RWPE2 (cell line): ENCODE measurements around the gene PSMB7.

Source experiments
- ATAC-seq: fragments of 200-7000 bp; cut with Tn5 transposase; 3 replicates; pipeline ENCODE4 v1.9.1; 2021; ENCODE audit warnings: low read depth
- DNase-seq: peaks from one replicate; pipeline ENCODE4 v3.0.0-alpha.2; 2020; ENCODE audit warnings: low spot score
- H3K27ac ChIP-seq: fragments of 450-650 bp; 2 replicates; pipeline ENCODE4 v1.5.1; 2017; ENCODE audit warnings: mild to moderate bottlenecking; ENCODE audit not compliant: poor library complexity, severe bottlenecking
- H3K27me3 ChIP-seq: fragments of 250-450 bp; sonication (Bioruptor Pico); 2 replicates; pipeline ENCODE4 v1.5.1; 2021; ENCODE audit warnings: mild to moderate bottlenecking, moderate library complexity; ENCODE audit not compliant: insufficient read depth, poor library complexity, severe bottlenecking
- H3K36me3 ChIP-seq: fragments of 250-450 bp; sonication (Bioruptor Pico); 2 replicates; pipeline ENCODE4 v1.5.1; 2020; ENCODE audit warnings: low read depth, mild to moderate bottlenecking, moderate library complexity
- H3K4me1 ChIP-seq: fragments of 250-450 bp; sonication (Bioruptor Pico); 2 replicates; pipeline ENCODE4 v1.5.1; 2021; ENCODE audit warnings: mild to moderate bottlenecking, moderate library complexity; ENCODE audit not compliant: insufficient read depth, poor library complexity, severe bottlenecking
- H3K4me3 ChIP-seq: fragments of 250-450 bp; sonication (Bioruptor Pico); 2 replicates; pipeline ENCODE4 v1.5.1; 2021; ENCODE audit warnings: mild to moderate bottlenecking, moderate library complexity; ENCODE audit not compliant: severe bottlenecking
- H3K9me3 ChIP-seq: fragments of 250-450 bp; sonication (Bioruptor Pico); 2 replicates; pipeline ENCODE4 v1.5.1; 2021; ENCODE audit warnings: mild to moderate bottlenecking, moderate library complexity; ENCODE audit not compliant: severe bottlenecking
- CTCF ChIP-seq: fragments of 450-650 bp; IDR thresholded peaks from one replicate; pipeline ENCODE4 v1.5.1; 2017; ENCODE audit warnings: mild to moderate bottlenecking, moderate library complexity; ENCODE audit not compliant: poor library complexity, severe bottlenecking

Gene PSMB7

GRCh38 chr9:124350494-124351263 lies 64.6 kb downstream of the PSMB7 start:
- DNase-seq (peak; percentile 34), ATAC-seq (no peak)
- no peak overlapping the region for H3K27ac ChIP-seq

GRCh38 chr9:124349675-124350493 lies 65.4 kb downstream of the PSMB7 start:
- H3K4me1 ChIP-seq, result no peaks in the 10 kb centered on the region
- H3K9me3 ChIP-seq, result no peaks in the 10 kb centered on the region
- no peaks in the 10 kb centered on the region for H3K27me3 ChIP-seq
- no peak overlapping the region for H3K27ac ChIP-seq
- H3K36me3 ChIP-seq, result peaks cover 90% of the 10 kb centered on the region
- ATAC-seq (no peak), DNase-seq (peak; percentile 21)
- H3K4me3 ChIP-seq, result no peak overlapping the region
- no peak for TF ChIP-seq CTCF

More at GRCh38 chr9:124350494-124351263, 64.6 kb downstream of the PSMB7 start:
- Histone ChIP-seq H3K36me3 (peaks cover 92% of the 10 kb centered on the region), H3K4me1 (no peaks in the 10 kb centered on the region), H3K27me3 (no peaks in the 10 kb centered on the region), H3K9me3 (no peaks in the 10 kb centered on the region), H3K4me3 (no peak overlapping the region)
- no peak for TF ChIP-seq CTCF

- no peak for TF ChIP-seq CTCF
- H3K27me3 ChIP-seq, result no peaks in the 10 kb centered on the region
- H3K27ac ChIP-seq, result no peak overlapping the region
- H3K36me3 ChIP-seq, result peaks cover 95% of the 10 kb centered on the region
- H3K4me1 ChIP-seq, result no peaks in the 10 kb centered on the region
- H3K9me3 ChIP-seq, result no peaks in the 10 kb centered on the region
- peak; percentile 15 for DNase-seq
- no peak overlapping the region for H3K4me3 ChIP-seq
- no peak for ATAC-seq
Observed at GRCh38 chr9:124349267-124349666, 66.0 kb downstream of the PSMB7 start.

GRCh38 chr9:124348831-124349230 lies 66.4 kb downstream of the PSMB7 start:
- Histone ChIP-seq H3K36me3 (peaks cover 95% of the 10 kb centered on the region), H3K27ac (no peak overlapping the region), H3K4me3 (no peak overlapping the region), H3K9me3 (no peaks in the 10 kb centered on the region), H3K27me3 (no peaks in the 10 kb centered on the region), H3K4me1 (no peaks in the 10 kb centered on the region)
- peak; percentile 49 for DNase-seq
- no peak for TF ChIP-seq CTCF
- no peak for ATAC-seq

- H3K36me3 ChIP-seq, result peaks cover 95% of the 10 kb centered on the region
- H3K27me3 ChIP-seq, result no peaks in the 10 kb centered on the region
- DNase-seq (peak; percentile 22), ATAC-seq (no peak)
- no peak overlapping the region for H3K4me3 ChIP-seq
- H3K9me3 ChIP-seq, result no peaks in the 10 kb centered on the region
- H3K27ac ChIP-seq, result no peak overlapping the region
- TF ChIP-seq CTCF, result no peak
- no peaks in the 10 kb centered on the region for H3K4me1 ChIP-seq
Observed at GRCh38 chr9:124348363-124348762, 66.9 kb downstream of the PSMB7 start.
